Measurements from ENCODE around the gene TRIM45. TPM values are rescaled to one million over a fixed set of nuclear protein-coding genes. Genes with fewer than 3 reads are reported as not detected.

Gene TRIM45
- total RNA-seq, 1 donor from 2014 or later = 2.5 TPM

GRCh38 chr1:117167402-117167801, 45.9 kb upstream of the TRIM45 start:
- FAIRE-seq = no peak
- Mint-ChIP-seq H3K9me3 (ENCODE audit: unreplicated experiment) (peaks cover 4% of the 10 kb centered on the region), H3K4me3 (ENCODE audit: unreplicated experiment) (no peak overlapping the region), H3K27ac (ENCODE audit: unreplicated experiment) (no peak overlapping the region), H3K27me3 (ENCODE audit: low read depth, unreplicated experiment) (no peaks in the 10 kb centered on the region), H3K4me1 (ENCODE audit: low read depth, unreplicated experiment) (peaks cover 6% of the 10 kb centered on the region), H3K36me3 (ENCODE audit: low read depth, unreplicated experiment) (no peaks in the 10 kb centered on the region)
- Histone ChIP-seq H3K9ac (ENCODE audit: low read length) (no peak overlapping the region), H3K27me3 (ENCODE audit: insufficient read depth, low read length) (no peaks in the 10 kb centered on the region), H3K9me3 (ENCODE audit: insufficient read depth, low read depth, low read length) (no peaks in the 10 kb centered on the region), H4K20me1 (ENCODE audit: insufficient read depth, low read length) (no peaks in the 10 kb centered on the region), H3K36me3 (ENCODE audit: insufficient read depth, low read length) (no peaks in the 10 kb centered on the region), H2AFZ (ENCODE audit: low read depth, low read length) (no peak overlapping the region), H3K4me3 (ENCODE audit: insufficient read depth, low read depth, low read length) (no peak overlapping the region), H3K79me2 (ENCODE audit: insufficient read depth, low read length) (no peaks in the 10 kb centered on the region), H3K4me1 (ENCODE audit: insufficient read depth, low read length) (peaks cover 10% of the 10 kb centered on the region), H3K27ac (ENCODE audit: low read depth, low read length) (no peak overlapping the region), H3K4me2 (ENCODE audit: low read length) (no peak overlapping the region)
- DNase-seq (ENCODE audit: low read depth) = no peak
- TF ChIP-seq CTCF (IDR thresholded peaks at IDR 0.05; ENCODE audit: insufficient read depth, low read depth, low read length) (no peak), EZH2 (IDR thresholded peaks at IDR 0.05; ENCODE audit: insufficient read depth, low read length) (no peak)

DNA sequence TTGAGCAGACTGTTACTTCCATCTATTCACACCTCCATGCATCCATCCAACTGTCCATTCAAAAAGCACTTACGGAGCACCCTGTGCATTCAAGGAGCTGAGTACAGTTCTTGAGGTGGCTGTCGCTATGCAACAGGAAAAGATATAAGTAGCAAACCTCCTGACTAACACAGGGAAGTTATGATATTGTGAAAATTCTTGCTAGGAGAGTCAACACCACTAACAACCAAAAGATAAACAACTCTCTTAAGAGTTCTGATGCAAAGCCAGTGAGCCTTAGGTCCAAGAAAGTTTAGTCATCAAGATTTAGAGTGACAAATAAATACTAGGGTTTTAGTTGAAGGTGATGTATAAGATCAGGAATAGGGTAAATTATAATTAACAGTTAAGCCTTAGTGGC, 44.5 kb upstream of the TRIM45 start:
- H4K20me1 ChIP-seq (ENCODE audit: insufficient read depth, low read length) = no peaks in the 10 kb centered on the region
- no peak overlapping the region for H3K4me3 Mint-ChIP-seq (ENCODE audit: unreplicated experiment)
- no peaks in the 10 kb centered on the region for H3K79me2 ChIP-seq (ENCODE audit: insufficient read depth, low read length)
- no peak overlapping the region for H3K4me2 ChIP-seq (ENCODE audit: low read length)
- DNase-seq (ENCODE audit: low read depth) = peak; percentile 87
- H3K27me3 Mint-ChIP-seq (ENCODE audit: low read depth, unreplicated experiment) = no peaks in the 10 kb centered on the region
- no peak overlapping the region for H3K27ac ChIP-seq (ENCODE audit: low read depth, low read length)
- H3K4me1 ChIP-seq (ENCODE audit: insufficient read depth, low read length) = no peaks in the 10 kb centered on the region
- no peaks in the 10 kb centered on the region for H3K27me3 ChIP-seq (ENCODE audit: insufficient read depth, low read length)
- peaks cover 6% of the 10 kb centered on the region for H3K4me1 Mint-ChIP-seq (ENCODE audit: low read depth, unreplicated experiment)
- no peak overlapping the region for H3K4me3 ChIP-seq (ENCODE audit: insufficient read depth, low read depth, low read length)
- TF ChIP-seq EZH2 (IDR thresholded peaks at IDR 0.05; ENCODE audit: insufficient read depth, low read length) = no peak
- FAIRE-seq = no peak
- H3K9ac ChIP-seq (ENCODE audit: low read length) = no peak overlapping the region
- H2AFZ ChIP-seq (ENCODE audit: low read depth, low read length) = no peak overlapping the region
- H3K9me3 ChIP-seq (ENCODE audit: insufficient read depth, low read depth, low read length) = no peaks in the 10 kb centered on the region
- H3K27ac Mint-ChIP-seq (ENCODE audit: unreplicated experiment) = no peak overlapping the region
- no peaks in the 10 kb centered on the region for H3K36me3 ChIP-seq (ENCODE audit: insufficient read depth, low read length)
- no peaks in the 10 kb centered on the region for H3K36me3 Mint-ChIP-seq (ENCODE audit: low read depth, unreplicated experiment)
- H3K9me3 Mint-ChIP-seq (ENCODE audit: unreplicated experiment) = peaks cover 6% of the 10 kb centered on the region

- no peaks in the 10 kb centered on the region for H3K36me3 ChIP-seq (ENCODE audit: insufficient read depth, low read length)
- FAIRE-seq = no peak
- no peak overlapping the region for H3K9ac ChIP-seq (ENCODE audit: low read length)
- no peak overlapping the region for H3K27ac ChIP-seq (ENCODE audit: low read depth, low read length)
- H3K4me1 Mint-ChIP-seq (ENCODE audit: low read depth, unreplicated experiment) = peaks cover 2% of the 10 kb centered on the region
- TF ChIP-seq EZH2 (IDR thresholded peaks at IDR 0.05; ENCODE audit: insufficient read depth, low read length) = no peak
- no peak for TF ChIP-seq CTCF (IDR thresholded peaks at IDR 0.05; ENCODE audit: insufficient read depth, low read depth, low read length)
- no peak overlapping the region for H3K4me3 ChIP-seq (ENCODE audit: insufficient read depth, low read depth, low read length)
- H3K27me3 Mint-ChIP-seq (ENCODE audit: low read depth, unreplicated experiment) = no peaks in the 10 kb centered on the region
- H3K27ac Mint-ChIP-seq (ENCODE audit: unreplicated experiment) = no peak overlapping the region
- no peaks in the 10 kb centered on the region for H4K20me1 ChIP-seq (ENCODE audit: insufficient read depth, low read length)
- H3K4me1 ChIP-seq (ENCODE audit: insufficient read depth, low read length) = no peaks in the 10 kb centered on the region
- no peak for DNase-seq (ENCODE audit: low read depth)
- no peak overlapping the region for H3K4me3 Mint-ChIP-seq (ENCODE audit: unreplicated experiment)
- H3K79me2 ChIP-seq (ENCODE audit: insufficient read depth, low read length) = no peaks in the 10 kb centered on the region
- no peak overlapping the region for H3K4me2 ChIP-seq (ENCODE audit: low read length)
- no peaks in the 10 kb centered on the region for H3K36me3 Mint-ChIP-seq (ENCODE audit: low read depth, unreplicated experiment)
- no peak overlapping the region for H2AFZ ChIP-seq (ENCODE audit: low read depth, low read length)
- H3K27me3 ChIP-seq (ENCODE audit: insufficient read depth, low read length) = no peaks in the 10 kb centered on the region
- peaks cover 6% of the 10 kb centered on the region for H3K9me3 Mint-ChIP-seq (ENCODE audit: unreplicated experiment)
- H3K9me3 ChIP-seq (ENCODE audit: insufficient read depth, low read depth, low read length) = no peaks in the 10 kb centered on the region
Observed at GRCh38 chr1:117164209-117164608, 42.7 kb upstream of the TRIM45 start.

Measured in astrocyte (in vitro differentiated cells and primary cell).